Measurements from ENCODE around the gene KANSL1.

GRCh38 chr17:46092991-46093390 lies 100.2 kb downstream of the KANSL1 start:
- TF ChIP-seq EZH2phosphoT487 (IDR thresholded peaks at IDR 0.05; ENCODE audit: borderline replicate concordance, low read length) (no peak), CTCF (IDR thresholded peaks at IDR 0.05; ENCODE audit: low read depth, low read length, poor library complexity, severe bottlenecking) (no peak)

Measured in DOHH2 (cell line).